Measurements from ENCODE around the gene GOLPH3.
"Not testable (repeated sequence)": the region's sequence is repeated elsewhere in the genome, so short reads cannot be mapped to it uniquely, and the experiment has no call there.

Gene GOLPH3

DNA sequence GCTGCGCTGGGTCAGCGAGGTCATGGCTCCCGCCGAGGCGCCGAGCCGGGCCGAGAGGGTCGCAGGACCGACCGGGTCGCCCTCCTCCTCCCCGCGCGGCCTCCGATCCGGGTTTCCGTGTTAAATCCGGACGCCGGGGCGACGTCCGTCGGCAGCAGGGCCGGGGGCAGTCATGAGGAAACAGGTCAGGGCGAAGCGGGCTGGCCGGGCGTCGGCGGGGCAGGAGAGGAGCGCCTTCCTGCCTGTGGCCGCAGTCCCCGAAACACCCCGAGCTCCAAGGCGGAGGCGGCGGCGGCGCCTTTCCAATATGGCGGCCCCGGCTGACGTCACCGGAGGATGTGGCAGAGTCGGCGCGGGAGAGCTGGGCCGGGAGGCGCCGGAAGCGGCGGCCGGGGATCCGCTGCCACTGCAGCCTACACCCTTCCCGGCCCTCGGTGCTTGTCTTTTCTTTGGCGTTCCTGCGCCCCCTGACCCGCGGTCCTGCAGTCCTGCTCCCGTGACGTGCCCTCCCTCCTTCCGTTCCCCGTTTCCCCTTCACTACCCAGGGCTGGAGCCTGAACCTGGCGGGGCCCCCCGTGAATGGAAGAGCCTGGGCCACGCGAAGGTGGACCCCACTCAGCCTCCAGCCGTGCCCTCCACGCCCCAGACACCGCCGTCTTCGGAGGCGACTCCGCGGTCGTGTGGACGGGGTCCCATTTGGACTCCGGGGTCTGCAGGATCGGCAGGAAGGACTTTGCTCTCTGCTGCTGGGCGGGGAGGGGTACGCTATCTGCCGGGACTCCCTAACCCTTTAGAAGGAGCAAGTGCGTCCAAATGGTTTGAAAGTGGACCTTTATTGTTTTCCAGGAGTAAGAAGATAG, at the start of gene GOLPH3:
GOLPH3 (minus strand) TSS at position 309 of the 860 bp plus-strand sequence; CDS start at position 24, 285 bp downstream.
- TF ChIP-seq, protein P1, sequence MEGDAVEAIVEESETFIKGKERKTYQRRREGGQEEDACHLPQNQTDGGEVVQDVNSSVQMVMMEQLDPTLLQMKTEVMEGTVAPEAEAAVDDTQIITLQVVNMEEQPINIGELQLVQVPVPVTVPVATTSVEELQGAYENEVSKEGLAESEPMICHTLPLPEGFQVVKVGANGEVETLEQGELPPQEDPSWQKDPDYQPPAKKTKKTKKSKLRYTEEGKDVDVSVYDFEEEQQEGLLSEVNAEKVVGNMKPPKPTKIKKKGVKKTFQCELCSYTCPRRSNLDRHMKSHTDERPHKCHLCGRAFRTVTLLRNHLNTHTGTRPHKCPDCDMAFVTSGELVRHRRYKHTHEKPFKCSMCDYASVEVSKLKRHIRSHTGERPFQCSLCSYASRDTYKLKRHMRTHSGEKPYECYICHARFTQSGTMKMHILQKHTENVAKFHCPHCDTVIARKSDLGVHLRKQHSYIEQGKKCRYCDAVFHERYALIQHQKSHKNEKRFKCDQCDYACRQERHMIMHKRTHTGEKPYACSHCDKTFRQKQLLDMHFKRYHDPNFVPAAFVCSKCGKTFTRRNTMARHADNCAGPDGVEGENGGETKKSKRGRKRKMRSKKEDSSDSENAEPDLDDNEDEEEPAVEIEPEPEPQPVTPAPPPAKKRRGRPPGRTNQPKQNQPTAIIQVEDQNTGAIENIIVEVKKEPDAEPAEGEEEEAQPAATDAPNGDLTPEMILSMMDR (IDR thresholded peaks at IDR 0.05), result no peak
- DNase-seq (ENCODE audit: low spot score), result peak; percentile 94
- H3K27ac ChIP-seq, result peak within 1 kb of the TSS; percentile 99 to 100
- peak within 1 kb of the TSS; percentile 88 for H3K4me3 ChIP-seq

DNA sequence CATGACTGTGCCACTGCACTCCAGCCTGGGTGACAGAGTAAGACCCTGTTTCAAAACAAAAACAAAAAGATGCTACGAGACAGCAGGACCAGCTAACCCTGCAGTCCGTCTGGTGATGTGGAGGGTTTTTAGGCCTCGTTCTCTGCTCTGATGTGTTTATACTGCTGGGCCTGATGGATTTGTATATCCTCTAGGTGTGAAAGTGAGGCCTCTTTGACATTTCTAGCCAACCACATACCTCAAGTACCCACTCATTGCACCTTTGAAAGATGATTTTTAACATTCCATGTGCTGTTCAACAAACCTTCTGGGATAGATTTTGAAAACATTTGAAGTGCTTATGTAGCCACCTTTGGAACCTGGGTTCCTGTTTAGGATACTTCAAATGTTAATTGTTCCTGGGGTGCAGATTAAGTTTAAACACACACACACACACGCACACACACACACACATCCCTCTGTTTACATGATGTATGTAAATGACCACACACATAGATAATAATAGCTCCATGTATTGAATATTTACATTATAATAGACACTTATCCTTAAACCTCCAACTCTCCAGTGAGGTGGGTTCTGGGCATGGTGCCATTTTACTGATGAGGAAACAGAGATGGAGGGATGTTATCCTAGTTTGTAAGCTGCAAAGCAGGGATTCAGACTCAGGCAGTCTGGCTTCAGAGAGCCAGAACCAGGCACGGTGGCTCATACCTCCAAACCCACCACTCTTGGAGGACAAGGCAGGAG, 48.8 kb upstream of the GOLPH3 start:
- TF ChIP-seq, protein P1 (IDR thresholded peaks at IDR 0.05), result no peak
- no peak for DNase-seq (ENCODE audit: low spot score)
- H3K27ac ChIP-seq, result no peak overlapping the region
- H3K4me3 ChIP-seq, result no peak overlapping the region

- TF ChIP-seq, protein P1 (IDR thresholded peaks at IDR 0.05), result no peak
- DNase-seq (ENCODE audit: low spot score), result no peak
- Histone ChIP-seq H3K4me3 (no peak overlapping the region), H3K27ac (peak overlapping the region in 1 of 2 donors; percentile 30)
These were observed 43.8 kb upstream of the GOLPH3 start for GRCh38 chr5:32217886-32218396.

GRCh38 chr5:32214344-32214743, 40.2 kb upstream of the GOLPH3 start:
- not testable (repeated sequence) for DNase-seq (ENCODE audit: low spot score); H3K4me3 ChIP-seq; H3K27ac ChIP-seq

DNA sequence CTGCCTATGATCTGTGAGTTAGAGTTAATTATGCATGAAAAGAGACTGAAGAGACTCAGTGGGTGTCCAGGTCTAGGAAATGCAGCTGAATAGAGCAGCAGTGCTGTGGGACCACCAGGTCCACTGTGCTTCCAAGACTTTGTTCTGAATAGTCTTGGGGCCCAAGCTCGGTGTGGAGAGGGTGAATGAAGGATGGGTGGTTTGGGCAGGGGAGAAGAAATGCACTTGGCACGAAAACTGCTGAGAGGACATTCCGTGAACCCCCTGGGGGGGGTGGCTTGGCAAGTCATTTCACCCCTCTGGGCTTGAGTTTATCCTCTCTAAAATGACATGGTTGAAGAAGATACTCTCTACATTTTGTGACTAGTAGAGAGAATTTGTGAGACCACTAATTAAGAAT, 36.0 kb upstream of the GOLPH3 start:
- TF ChIP-seq, protein P1 (IDR thresholded peaks at IDR 0.05), result no peak
- no peak overlapping the region for H3K27ac ChIP-seq
- DNase-seq (ENCODE audit: low spot score), result no peak
- H3K4me3 ChIP-seq, result no peak overlapping the region

DNA sequence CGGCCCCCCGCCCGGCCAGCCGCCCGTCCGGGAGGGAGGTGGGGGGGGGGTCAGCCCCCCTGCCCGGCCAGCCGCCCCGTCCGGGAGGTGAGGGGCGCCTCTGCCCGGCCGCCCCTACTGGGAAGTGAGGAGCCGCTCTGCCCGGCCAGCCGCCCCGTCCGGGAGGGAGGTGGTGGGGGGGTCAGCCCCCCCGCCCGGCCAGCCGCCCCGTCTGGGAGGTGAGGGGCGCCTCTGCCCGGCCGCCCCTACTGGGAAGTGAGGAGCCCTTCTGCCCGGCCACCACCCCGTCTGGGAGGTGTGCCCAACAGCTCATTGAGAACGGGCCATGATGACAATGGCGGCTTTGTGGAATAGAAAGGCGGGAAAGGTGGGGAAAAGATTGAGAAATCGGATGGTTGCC, 34.7 kb upstream of the GOLPH3 start:
- H3K4me3 ChIP-seq; DNase-seq (ENCODE audit: low spot score): not testable (repeated sequence)

GRCh38 chr5:32207355-32207634, 33.2 kb upstream of the GOLPH3 start:
- TF ChIP-seq, protein P1 (IDR thresholded peaks at IDR 0.05), result no peak
- no peak overlapping the region for H3K27ac ChIP-seq

More for the DNA sequence above, 34.7 kb upstream of the GOLPH3 start:
- H3K27ac ChIP-seq, result not testable (repeated sequence)

More at GRCh38 chr5:32207355-32207634, 33.2 kb upstream of the GOLPH3 start:
- H3K4me3 ChIP-seq, result no peak overlapping the region
- no peak for DNase-seq (ENCODE audit: low spot score)
